Activated T-cell treated with anti-CD3 and anti-CD28 coated beads for 4 hours (primary cell): Measurements from ENCODE around the gene WDR3.
"Not testable (repeated sequence)": the region's sequence is repeated elsewhere in the genome, so short reads cannot be mapped to it uniquely, and the experiment has no call there.

Experiments used
- DNase-seq: peaks from one replicate; pipeline ENCODE4 v3.0.0-alpha.2; 2020

WDR3 gene

GRCh38 chr1:117929343-117930172, at the start of gene WDR3, which contains the start of gene GDAP2:
Gene WDR3 (plus strand): TSS chr1:117929739. CDS start chr1:117933320, 3,581 bp downstream.
Gene GDAP2 (minus strand): TSS chr1:117929621. CDS start chr1:117920357, 9,264 bp downstream.
- DNase-seq: peak; percentile 94

DNA sequence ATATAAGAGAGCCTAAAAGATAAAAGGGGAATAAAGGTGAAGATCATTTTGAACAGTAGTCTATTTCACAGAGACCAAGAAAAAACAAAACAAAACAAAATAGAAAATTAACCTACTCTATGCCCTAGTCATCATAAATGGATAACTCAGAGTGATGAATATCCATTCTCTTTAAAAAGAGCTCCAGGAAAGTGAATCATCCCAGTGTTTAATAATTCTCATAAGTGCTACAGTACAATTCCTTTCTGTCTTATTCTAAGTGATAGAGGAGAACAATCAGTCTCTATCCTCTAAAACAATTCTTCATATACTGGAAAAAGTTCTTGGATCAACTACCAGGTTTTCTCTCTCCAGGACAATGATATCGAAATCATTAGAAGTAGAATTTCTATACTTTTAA, 45.9 kb upstream of the WDR3 start:
- DNase-seq: no peak

DNA sequence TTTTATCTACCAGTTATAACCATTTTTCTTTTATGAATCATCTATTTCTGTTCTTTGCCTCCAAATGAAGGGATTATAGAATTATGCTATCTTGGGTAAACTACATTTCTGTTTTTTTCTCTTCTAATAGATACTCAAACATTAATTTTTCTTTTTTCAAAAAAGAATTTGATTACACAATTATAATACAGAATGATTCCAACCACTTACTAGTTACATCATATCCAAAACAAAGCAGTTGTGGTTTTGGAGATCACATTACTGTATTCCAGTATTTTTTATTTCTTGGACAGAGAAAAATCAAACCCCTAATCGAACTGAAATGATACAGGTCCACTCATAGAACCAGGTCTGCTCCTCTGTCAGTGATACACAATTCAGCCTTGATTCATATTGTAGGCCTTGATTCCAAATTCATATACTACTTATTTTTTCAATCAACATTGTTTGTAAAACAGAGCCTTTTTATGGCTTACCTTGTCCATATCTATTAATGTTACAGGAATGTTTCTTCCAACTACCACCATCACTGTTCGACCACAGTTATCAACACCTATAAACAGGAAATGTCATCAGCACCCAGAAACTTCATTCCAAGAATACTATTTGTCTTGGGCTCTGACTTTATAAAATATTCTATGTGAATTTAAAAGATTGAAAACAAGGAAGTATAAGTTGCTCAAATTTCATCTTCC, 43.3 kb upstream of the WDR3 start:
- DNase-seq: no peak

GRCh38 chr1:117890452-117890851, 39.1 kb upstream of the WDR3 start:
- DNase-seq: no peak

GRCh38 chr1:117892512-117892911, 37.0 kb upstream of the WDR3 start:
- DNase-seq: no peak

DNA sequence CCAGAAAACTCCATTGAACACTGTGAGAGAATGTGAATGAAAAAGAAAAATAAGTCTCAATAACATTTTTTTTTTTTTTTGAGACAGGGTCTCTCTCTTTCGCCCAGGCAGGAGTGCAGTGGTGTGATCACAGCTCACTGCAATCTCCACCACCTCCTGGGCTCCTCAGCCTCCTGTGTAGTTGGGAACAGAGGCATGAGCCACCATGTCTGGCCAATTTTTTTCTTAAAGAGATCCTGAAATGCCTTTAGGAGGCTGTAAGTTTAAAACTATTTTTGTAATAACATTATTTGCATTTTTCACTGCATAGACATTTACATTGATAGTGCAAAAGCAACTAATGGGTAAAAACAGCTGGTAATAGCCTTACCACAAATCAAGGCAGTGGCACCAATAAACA, 35.5 kb upstream of the WDR3 start:
- DNase-seq: no peak

DNA sequence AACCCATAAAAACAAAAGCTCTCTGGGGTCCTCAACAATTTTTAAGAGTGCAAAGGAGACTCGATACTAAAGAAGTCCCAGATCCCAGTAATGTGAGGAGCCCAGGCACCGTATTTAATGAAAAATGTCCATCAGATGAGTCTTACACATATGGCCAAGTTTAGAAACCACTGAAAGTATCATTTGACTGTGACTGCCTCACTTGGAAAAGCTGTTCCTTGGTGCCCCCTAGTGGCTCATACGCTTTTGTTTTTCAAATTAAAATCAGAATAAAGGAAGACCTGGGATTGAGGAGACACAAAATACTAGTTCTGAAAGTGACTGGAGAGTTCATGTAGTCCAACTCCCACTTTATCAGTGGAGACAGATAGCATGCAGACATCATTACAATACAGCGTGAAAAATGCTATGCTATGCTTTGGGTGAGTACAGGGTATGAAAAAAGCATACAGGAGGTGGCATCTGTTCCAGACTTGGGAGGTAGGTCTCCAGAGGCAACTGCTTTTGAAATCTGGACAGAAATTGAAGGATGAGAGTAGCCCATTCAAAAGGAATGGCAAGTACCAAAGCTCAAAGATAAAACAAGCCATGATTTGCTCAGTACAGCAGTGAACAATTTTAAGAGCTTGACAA, 33.9 kb upstream of the WDR3 start:
- peak; percentile 45 for DNase-seq

DNA sequence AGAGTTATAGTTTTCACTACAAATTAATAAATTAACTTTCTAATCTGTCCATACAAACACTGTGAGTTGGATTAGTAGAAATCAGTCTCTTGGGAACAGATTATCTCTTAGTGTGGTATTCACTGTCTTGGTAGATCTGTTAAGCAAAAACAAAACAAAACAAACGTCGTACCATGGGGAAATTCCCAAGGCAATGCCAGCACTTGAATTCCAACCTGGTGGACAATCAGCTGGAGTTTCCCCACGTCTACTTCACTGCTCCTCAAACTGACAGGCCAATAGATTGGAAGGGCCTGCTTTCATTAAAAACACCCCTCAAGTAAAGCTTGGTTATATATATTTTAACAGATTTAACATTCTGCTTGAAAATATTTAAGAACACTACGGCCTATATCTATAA, 32.0 kb upstream of the WDR3 start:
- no peak for DNase-seq

DNA sequence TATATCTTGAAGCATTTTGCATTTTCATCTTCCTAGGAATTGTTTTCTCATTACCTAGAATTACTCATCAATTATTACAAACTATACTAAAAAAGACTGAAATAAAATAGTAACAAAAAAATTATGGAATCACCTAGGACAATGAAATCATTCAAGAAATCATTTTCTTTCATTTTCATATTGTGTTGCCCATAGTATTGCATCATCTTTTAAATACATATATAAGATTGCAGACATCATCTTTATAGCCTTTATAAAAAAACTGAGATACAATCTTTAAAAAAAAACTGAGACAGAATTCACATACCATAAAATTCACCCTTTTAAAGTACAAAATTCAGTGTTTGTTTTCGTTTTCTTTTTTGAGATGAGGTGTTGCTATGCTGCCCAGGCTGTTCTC, 29.7 kb upstream of the WDR3 start:
- DNase-seq: no peak

DNA sequence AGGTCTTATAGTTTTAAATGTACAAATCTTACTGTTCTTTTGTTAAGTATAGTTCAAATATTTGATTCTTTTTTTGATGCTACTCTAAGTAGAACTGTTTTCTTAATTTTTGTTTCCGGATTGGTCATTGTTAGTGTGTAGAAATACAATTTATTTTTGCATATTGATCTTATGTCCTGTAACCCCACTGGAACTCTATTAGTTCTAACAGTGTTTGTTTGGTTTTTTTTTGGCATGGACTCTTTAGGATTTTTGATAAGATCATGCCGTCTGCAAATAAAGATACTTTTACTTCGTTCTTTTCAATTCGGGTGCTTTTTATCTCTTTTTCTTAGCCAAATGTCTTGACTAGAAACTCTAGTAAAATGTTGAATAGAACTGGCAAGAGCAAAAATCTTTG, 26.6 kb upstream of the WDR3 start:
- no peak for DNase-seq

DNA sequence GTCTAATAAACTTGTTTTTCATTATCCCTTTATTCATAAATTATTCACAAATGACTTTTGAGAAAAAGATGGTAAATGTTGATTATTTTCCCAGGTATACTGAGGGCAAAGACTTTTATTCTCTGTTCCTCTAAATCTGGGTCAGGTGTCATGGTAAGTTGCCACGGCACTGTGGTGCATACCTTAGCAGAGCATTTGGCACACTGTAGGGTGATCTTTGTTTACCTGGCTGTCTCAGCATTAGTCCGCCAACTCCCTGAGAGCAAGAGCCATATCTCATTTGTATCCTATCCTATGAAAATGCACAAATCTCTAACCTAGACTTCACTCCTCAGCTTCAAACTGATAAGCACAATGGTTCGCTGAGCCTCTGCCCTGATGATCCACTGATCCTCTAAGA, 25.1 kb upstream of the WDR3 start:
- no peak for DNase-seq

DNA sequence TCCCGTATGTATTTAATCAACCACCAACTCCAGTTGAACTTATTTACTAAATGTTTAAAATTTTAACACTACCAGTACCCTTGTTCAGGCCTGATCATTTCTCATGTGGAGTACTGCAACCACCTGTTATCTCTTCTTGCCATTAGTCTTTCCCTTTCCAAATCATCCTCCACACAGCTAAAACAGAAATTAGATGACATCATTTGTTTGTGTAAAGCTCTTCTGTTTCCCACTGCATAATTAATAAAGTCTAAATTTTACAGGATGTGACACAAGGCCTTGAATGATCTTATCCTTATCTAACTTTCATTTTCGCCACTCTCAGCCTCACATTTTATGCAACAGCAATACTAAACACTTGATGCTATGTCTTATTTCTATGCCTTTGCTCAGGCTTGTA, 24.5 kb upstream of the WDR3 start:
- DNase-seq: no peak

DNA sequence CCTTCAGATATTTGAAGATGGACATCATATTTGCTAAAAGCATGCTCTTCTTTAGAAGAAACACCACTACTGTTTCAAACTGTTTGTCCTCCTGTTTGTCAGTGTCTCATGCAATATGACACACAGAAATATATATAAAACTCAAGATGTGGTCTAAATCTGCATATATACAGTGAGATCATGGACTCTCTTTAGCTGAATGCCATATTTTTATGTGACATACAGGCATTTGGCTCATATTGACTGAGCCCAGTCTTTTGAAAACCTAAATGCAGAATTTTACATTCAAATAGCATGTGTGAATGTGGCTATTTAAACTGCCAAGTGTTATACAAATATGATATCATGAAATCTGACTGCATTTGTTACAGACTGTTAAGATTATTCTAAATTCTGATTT, 18.5 kb upstream of the WDR3 start:
- DNase-seq: no peak

- no peak for DNase-seq
Observed at GRCh38 chr1:117919376-117919775, 10.2 kb upstream of the WDR3 start.

- DNase-seq: no peak
Observed at GRCh38 chr1:117921991-117922390, 7.5 kb upstream of the WDR3 start.

- not testable (repeated sequence) for DNase-seq
Observed at GRCh38 chr1:117922717-117923116, 6.8 kb upstream of the WDR3 start.

DNA sequence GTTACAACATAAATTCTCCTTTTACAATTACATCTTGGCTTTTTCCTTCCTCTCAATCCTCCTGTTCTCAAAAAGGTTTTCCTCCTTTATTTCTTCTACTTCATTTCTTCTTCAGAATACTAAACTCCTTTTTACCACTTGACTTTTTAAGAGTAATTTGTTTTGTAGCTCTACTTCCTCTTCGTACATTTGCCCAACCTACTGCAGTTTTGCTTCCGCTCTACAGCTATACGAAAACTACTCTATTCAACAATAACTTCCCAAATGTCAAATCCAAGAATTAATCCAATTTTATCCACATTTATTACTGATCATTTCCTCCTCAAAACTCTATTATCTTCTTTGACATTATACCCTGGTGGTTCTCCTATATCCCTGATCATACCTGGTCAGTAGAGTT, 3.6 kb upstream of the WDR3 start:
- DNase-seq: no peak

DNA sequence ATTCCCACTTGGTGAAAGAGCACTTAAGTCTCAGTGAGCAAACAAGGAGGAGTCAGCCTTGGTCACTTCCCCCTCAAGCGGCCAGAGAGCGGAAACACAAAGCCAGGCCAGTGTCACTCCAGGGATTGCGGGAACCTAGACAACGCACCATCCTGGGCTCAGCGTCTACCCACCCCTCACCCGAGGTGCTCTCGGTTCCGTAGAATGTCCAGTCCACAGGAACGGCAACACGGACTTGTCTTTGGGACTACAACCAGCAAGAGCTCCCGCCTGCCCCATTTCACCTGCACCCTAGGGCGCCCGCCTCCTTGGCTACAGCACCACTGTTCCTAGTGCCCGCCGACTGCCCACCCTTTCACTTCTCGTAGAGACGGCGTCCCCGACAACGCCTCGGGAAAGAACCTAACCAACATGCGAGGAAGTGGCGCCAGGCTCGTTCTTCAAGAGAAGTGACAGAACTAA, 627 bp upstream of the WDR3 start:
- DNase-seq: peak; percentile 15

GRCh38 chr1:117930173-117930447, 571 bp downstream of the WDR3 start:
- DNase-seq: no peak

GRCh38 chr1:117930484-117930883, 945 bp downstream of the WDR3 start:
- no peak for DNase-seq

- DNase-seq: no peak
Observed at GRCh38 chr1:117932576-117932975, 3.0 kb downstream of the WDR3 start.

DNA sequence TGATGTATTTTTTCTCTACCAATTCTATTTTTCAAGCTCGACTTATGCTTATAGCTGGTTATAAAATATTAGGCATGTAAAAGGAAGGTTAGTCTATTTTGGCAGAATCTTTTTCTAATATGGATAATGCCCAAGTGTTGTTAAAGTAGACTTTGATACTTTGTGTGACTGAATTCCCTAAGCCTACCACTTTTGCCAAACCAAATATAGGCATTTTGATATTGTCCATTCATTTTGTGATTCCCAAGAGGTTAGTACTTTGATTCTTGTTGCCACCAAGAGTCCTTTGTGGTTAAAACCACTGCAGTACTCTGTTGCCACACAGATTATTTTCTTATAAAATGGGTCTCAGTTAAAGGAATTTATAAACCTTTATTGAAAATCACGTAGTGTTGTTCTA, 4.2 kb downstream of the WDR3 start:
- DNase-seq: no peak

DNA sequence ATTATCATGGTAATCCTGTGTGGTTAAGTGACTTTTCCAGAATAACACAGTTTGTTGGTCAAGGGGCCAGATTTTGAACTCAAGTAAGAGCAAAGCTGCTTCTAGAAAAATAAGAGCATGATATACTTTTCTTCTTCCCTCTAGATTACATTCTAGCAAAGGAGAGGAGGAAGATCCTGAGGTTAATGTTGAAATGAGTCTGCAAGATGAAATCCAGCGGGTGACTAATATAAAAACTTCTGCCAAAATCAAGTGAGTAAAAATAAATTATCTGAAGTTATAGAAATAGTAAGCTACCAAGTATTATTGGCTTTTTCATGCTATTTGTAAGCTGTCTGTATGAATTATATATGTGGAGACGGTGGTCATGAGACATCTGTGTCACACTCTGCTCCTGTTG, 12.8 kb downstream of the WDR3 start:
- DNase-seq: no peak

- DNase-seq: no peak
Observed at GRCh38 chr1:117952386-117952785, 22.8 kb downstream of the WDR3 start.
